ENCODE measurements around the gene VAMP4. TPM values are rescaled to one million over a fixed set of nuclear protein-coding genes. Genes with fewer than 3 reads are reported as not detected.
"Not testable (repeated sequence)": the region's sequence is repeated elsewhere in the genome, so short reads cannot be mapped to it uniquely, and the experiment has no call there.

Gene VAMP4
- total RNA-seq, 2 donors from 2014 or later = 18.9 to 19.2 TPM

DNA sequence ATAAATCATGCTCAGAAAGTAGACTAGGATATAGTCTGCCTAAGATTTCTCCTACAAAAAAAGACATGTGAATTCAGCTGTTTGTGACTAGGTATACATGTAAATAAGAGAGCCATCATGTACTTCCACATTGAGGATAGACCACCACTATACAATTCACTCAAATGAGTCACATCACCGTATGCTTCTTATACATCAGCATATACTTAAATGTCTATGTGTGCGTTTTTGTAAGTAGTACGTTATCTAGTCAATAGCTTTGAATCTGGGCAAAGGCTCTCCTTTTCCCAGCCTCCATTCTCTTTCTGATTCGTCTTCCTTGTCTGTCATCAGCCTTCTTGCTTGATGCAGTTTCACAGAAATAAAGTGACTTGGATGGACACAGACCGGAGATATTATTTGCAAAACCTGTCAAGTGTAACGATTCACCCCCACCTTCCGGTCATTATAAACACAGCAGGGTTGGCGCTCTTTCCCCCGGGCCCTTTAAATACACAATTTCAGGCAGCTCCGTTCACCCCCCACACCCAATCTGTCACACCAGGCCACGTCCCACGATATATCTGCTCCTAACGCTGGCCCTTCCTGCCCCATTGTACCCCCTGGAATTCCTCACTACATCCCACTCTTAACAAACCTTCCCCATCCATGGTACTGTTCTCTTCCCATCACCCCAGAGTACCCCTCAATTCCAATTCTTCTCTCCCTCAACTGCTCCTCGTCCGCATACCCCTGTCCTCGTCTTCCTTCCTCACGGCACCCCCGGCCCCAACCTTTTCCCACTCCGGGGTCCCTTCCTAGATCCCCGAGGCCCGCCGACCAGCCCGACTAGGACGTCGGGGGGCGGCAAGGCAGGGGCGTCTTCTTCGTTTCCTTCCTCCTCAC lies 636 bp downstream of the VAMP4 start:
- Mint-ChIP-seq H3K27me3 (ENCODE audit: low read depth) (no peaks in the 10 kb centered on the region), H3K4me3 (peak overlapping the region; percentile 99), H3K27ac (peak overlapping the region; percentile 91), H3K36me3 (ENCODE audit: insufficient read depth in 2 of 2) (peaks cover 10% of the 10 kb centered on the region in 2 donors), H3K9me3 (no peaks in the 10 kb centered on the region), H3K4me1 (ENCODE audit: low read depth) (peaks cover 54% of the 10 kb centered on the region)
- DNase-seq (peak; percentile 63 to 65), ATAC-seq (replicated peaks in 1 of 2) (peak; percentile 38 to 45)

- Mint-ChIP-seq H3K4me3 (peak overlapping the region; percentile 99), H3K4me1 (ENCODE audit: low read depth) (peaks cover 54% of the 10 kb centered on the region), H3K9me3 (no peaks in the 10 kb centered on the region), H3K27ac (peak overlapping the region; percentile 91), H3K27me3 (ENCODE audit: low read depth) (no peaks in the 10 kb centered on the region), H3K36me3 (ENCODE audit: insufficient read depth in 2 of 2) (peaks cover 11 to 12% of the 10 kb centered on the region in 2 donors)
- DNase-seq = no peak
- ATAC-seq (replicated peaks in 1 of 2) = no peak
Measured at GRCh38 chr1:171740356-171740863, 1.5 kb downstream of the VAMP4 start.

DNA sequence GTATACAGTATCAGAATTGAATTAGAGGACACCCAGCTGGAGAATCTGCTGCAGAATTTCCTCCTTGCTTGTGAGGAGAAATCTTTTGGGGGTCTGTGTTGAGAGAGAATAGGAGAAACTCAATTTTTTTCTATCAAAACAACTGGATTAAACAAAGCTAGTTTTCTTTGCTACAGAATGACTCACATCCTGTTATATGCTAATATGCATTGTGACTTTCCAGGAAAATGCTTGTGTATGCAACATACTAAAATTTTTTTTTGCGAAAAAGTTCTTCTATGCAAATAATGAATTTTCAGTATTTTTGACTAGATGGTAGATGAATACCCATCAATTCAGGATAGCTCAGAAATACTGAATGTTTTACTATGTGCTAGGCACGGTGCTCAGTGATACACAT lies 2.2 kb downstream of the VAMP4 start:
- H3K4me1 Mint-ChIP-seq (ENCODE audit: low read depth) = peaks cover 54% of the 10 kb centered on the region
- H3K9me3 Mint-ChIP-seq = no peaks in the 10 kb centered on the region
- DNase-seq = no peak
- no peak for ATAC-seq (replicated peaks in 1 of 2)
- peak overlapping the region; percentile 99 for H3K4me3 Mint-ChIP-seq
- H3K27me3 Mint-ChIP-seq (ENCODE audit: low read depth) = no peaks in the 10 kb centered on the region
- peaks cover 13% of the 10 kb centered on the region in 2 donors for H3K36me3 Mint-ChIP-seq (ENCODE audit: insufficient read depth in 2 of 2)
- peak overlapping the region; percentile 91 for H3K27ac Mint-ChIP-seq

- H3K36me3 Mint-ChIP-seq (ENCODE audit: insufficient read depth in 2 of 2) = peaks cover 13 to 18% of the 10 kb centered on the region in 2 donors
Measured at GRCh38 chr1:171738911-171739310, 3.0 kb downstream of the VAMP4 start.

GRCh38 chr1:171736196-171736595 lies 5.7 kb downstream of the VAMP4 start:
- no peak for ATAC-seq (replicated peaks in 1 of 2)
- Mint-ChIP-seq H3K9me3 (no peaks in the 10 kb centered on the region), H3K4me3 (no peak overlapping the region), H3K27me3 (ENCODE audit: low read depth) (no peaks in the 10 kb centered on the region), H3K27ac (no peak overlapping the region), H3K4me1 (ENCODE audit: low read depth) (peaks cover 36% of the 10 kb centered on the region), H3K36me3 (ENCODE audit: insufficient read depth in 2 of 2) (peaks cover 6 to 14% of the 10 kb centered on the region in 2 donors)
- DNase-seq = no peak

More at GRCh38 chr1:171738911-171739310, 3.0 kb downstream of the VAMP4 start:
- H3K4me3 Mint-ChIP-seq = peak overlapping the region; percentile 99
- H3K27ac Mint-ChIP-seq = peak overlapping the region; percentile 91
- no peak for ATAC-seq (replicated peaks in 1 of 2)
- H3K27me3 Mint-ChIP-seq (ENCODE audit: low read depth) = no peaks in the 10 kb centered on the region
- no peaks in the 10 kb centered on the region for H3K9me3 Mint-ChIP-seq
- DNase-seq = no peak
- peaks cover 50% of the 10 kb centered on the region for H3K4me1 Mint-ChIP-seq (ENCODE audit: low read depth)

GRCh38 chr1:171730052-171730451 lies 11.8 kb downstream of the VAMP4 start:
- H3K27me3 Mint-ChIP-seq (ENCODE audit: low read depth) = no peaks in the 10 kb centered on the region

DNA sequence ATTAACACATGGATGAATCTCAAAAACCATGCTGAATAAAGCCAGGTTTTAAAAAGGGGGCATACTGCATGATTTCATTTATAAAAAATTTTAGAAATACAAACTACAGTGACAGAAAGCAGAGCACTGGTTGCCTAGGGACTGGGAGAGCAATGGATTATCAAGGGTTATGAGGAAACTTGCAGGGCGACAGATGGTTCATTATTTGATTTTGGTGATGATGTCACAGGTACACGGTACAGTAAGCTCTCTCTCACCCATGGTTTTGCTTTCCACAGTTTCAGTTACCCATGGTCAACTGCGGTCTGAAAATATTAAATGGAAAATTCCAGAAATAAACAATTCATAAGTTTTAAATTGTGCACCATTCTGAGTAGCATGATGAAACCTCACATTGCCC lies 14.1 kb downstream of the VAMP4 start:
- ATAC-seq (replicated peaks in 1 of 2) (no peak), DNase-seq (no peak)
- Mint-ChIP-seq H3K27me3 (ENCODE audit: low read depth) (no peaks in the 10 kb centered on the region), H3K9me3 (peaks cover 2 to 5% of the 10 kb centered on the region in 2 donors), H3K4me1 (ENCODE audit: low read depth) (peaks cover 15% of the 10 kb centered on the region), H3K36me3 (ENCODE audit: insufficient read depth in 2 of 2) (peaks cover 17 to 33% of the 10 kb centered on the region in 2 donors), H3K27ac (no peak overlapping the region), H3K4me3 (no peak overlapping the region)

More at GRCh38 chr1:171730052-171730451, 11.8 kb downstream of the VAMP4 start:
- Mint-ChIP-seq H3K27ac (no peak overlapping the region), H3K9me3 (no peaks in the 10 kb centered on the region), H3K4me1 (ENCODE audit: low read depth) (peaks cover 15% of the 10 kb centered on the region), H3K36me3 (ENCODE audit: insufficient read depth in 2 of 2) (peaks cover 6 to 27% of the 10 kb centered on the region in 2 donors), H3K4me3 (no peak overlapping the region)
- DNase-seq (no peak), ATAC-seq (replicated peaks in 1 of 2) (no peak)

GRCh38 chr1:171723180-171723579 lies 18.7 kb downstream of the VAMP4 start:
- H3K4me3 Mint-ChIP-seq; H3K27me3 Mint-ChIP-seq (ENCODE audit: low read depth); DNase-seq; ATAC-seq (replicated peaks in 1 of 2); H3K4me1 Mint-ChIP-seq (ENCODE audit: low read depth); H3K9me3 Mint-ChIP-seq; H3K27ac Mint-ChIP-seq: not testable (repeated sequence)
- peaks cover 21 to 40% of the 10 kb centered on the region in 2 donors for H3K36me3 Mint-ChIP-seq (ENCODE audit: insufficient read depth in 2 of 2)

- Mint-ChIP-seq H3K27ac (no peak overlapping the region), H3K4me1 (ENCODE audit: low read depth) (peaks cover 9% of the 10 kb centered on the region), H3K27me3 (ENCODE audit: low read depth) (no peaks in the 10 kb centered on the region), H3K9me3 (peaks cover 4 to 6% of the 10 kb centered on the region in 2 donors), H3K36me3 (ENCODE audit: insufficient read depth in 2 of 2) (peaks cover 13 to 23% of the 10 kb centered on the region in 2 donors), H3K4me3 (no peak overlapping the region)
- DNase-seq (no peak), ATAC-seq (replicated peaks in 1 of 2) (no peak)
Measured at GRCh38 chr1:171718848-171719247, 23.0 kb downstream of the VAMP4 start.

GRCh38 chr1:171718216-171718615 lies 23.6 kb downstream of the VAMP4 start:
- no peak overlapping the region for H3K27ac Mint-ChIP-seq
- H3K27me3 Mint-ChIP-seq (ENCODE audit: low read depth) = no peaks in the 10 kb centered on the region
- no peak overlapping the region for H3K4me3 Mint-ChIP-seq
- no peak for DNase-seq
- peaks cover 2 to 4% of the 10 kb centered on the region in 2 donors for H3K9me3 Mint-ChIP-seq
- peaks cover 9% of the 10 kb centered on the region for H3K4me1 Mint-ChIP-seq (ENCODE audit: low read depth)
- ATAC-seq (replicated peaks in 1 of 2) = no peak
- peaks cover 9 to 17% of the 10 kb centered on the region in 2 donors for H3K36me3 Mint-ChIP-seq (ENCODE audit: insufficient read depth in 2 of 2)

DNA sequence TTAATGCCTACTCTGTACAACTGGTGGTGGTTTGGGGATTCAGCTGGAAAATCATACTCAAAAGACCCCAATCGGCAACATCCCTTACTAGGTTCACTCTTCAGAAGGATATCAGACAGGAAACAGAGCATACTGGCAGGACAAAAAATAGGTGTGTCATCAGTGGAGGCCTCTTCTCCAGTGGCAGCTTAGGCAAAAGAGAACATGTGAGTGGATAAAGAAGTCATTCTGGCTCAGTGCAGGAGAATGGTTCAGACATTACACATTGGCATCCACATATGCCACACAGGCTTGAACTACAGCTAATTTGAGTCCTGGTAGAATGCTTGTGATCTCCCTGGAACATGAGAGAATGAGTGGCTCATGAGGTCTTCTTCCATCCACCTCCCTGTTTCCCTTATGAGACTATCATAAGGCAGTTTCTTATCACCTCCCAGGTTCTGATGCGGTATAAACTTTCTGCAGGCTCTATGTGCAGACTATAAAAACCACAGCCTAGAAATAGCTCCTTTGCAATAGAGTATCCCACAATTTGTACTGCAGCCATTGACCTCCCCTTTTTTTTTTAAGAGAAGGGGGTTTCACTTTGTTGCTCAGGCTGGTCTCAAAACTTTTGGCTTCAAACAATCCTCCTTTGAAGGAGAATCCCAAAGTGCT lies 24.7 kb downstream of the VAMP4 start:
- H3K4me1 Mint-ChIP-seq (ENCODE audit: low read depth) = peaks cover 9% of the 10 kb centered on the region
- H3K36me3 Mint-ChIP-seq (ENCODE audit: insufficient read depth in 2 of 2) = peaks cover 2 to 6% of the 10 kb centered on the region in 2 donors
- ATAC-seq (replicated peaks in 1 of 2) (no peak), DNase-seq (no peak)
- peaks cover 0 to 2% of the 10 kb centered on the region in 2 donors for H3K9me3 Mint-ChIP-seq
- no peak overlapping the region for H3K27ac Mint-ChIP-seq
- no peak overlapping the region for H3K4me3 Mint-ChIP-seq
- no peaks in the 10 kb centered on the region for H3K27me3 Mint-ChIP-seq (ENCODE audit: low read depth)

GRCh38 chr1:171716616-171717015 lies 25.2 kb downstream of the VAMP4 start:
- H3K27ac Mint-ChIP-seq = no peak overlapping the region
- ATAC-seq (replicated peaks in 1 of 2) (no peak), DNase-seq (no peak)
- peaks cover 9% of the 10 kb centered on the region for H3K4me1 Mint-ChIP-seq (ENCODE audit: low read depth)
- peaks cover 0 to 2% of the 10 kb centered on the region in 2 donors for H3K9me3 Mint-ChIP-seq
- H3K36me3 Mint-ChIP-seq (ENCODE audit: insufficient read depth in 2 of 2) = peaks cover 2 to 6% of the 10 kb centered on the region in 2 donors
- H3K27me3 Mint-ChIP-seq (ENCODE audit: low read depth) = no peaks in the 10 kb centered on the region
- H3K4me3 Mint-ChIP-seq = no peak overlapping the region

DNA sequence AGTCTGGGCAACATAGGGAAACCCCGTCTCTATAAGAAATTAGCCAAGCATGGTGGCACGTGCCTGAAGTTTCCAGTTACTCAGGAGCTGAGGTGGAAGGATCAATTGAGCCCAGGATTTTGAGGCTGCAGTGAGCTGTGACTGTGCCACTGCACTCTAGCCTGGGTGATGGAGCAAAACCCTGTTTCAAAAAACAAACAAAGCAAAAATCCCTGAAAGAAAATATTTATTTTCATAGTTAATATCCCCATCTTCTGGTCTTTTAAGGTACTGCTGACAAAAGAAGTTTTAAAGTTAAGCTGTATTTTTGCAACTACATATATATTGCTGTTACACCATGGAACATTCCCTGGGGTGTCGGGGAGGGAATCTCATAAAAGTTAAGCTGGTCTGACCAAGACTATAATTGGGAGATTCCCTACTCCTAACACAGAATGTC lies 26.0 kb downstream of the VAMP4 start:
- no peak for ATAC-seq (replicated peaks in 1 of 2)
- peaks cover 0 to under 1% of the 10 kb centered on the region in 2 donors for H3K36me3 Mint-ChIP-seq (ENCODE audit: insufficient read depth in 2 of 2)
- no peak overlapping the region for H3K4me3 Mint-ChIP-seq
- H3K27me3 Mint-ChIP-seq (ENCODE audit: low read depth) = no peaks in the 10 kb centered on the region
- no peaks in the 10 kb centered on the region for H3K9me3 Mint-ChIP-seq
- H3K4me1 Mint-ChIP-seq (ENCODE audit: low read depth) = peaks cover 2% of the 10 kb centered on the region
- H3K27ac Mint-ChIP-seq = no peak overlapping the region
- DNase-seq = no peak
